WTC11 (cell line): ENCODE measurements around the gene PPP1R12B.

ENCODE experiments used
- CREB1 ChIP-seq: sonication (generic); formaldehyde crosslinking; IDR thresholded peaks from 2 replicates; pipeline ENCODE4 v1.8.0; 2023; ENCODE audit warnings: mild to moderate bottlenecking, missing genetic modification reagents
- FOXK1 ChIP-seq: sonication (generic); formaldehyde crosslinking; IDR thresholded peaks from 2 replicates; pipeline ENCODE4 v1.8.0; 2022; ENCODE audit warnings: mild to moderate bottlenecking, moderate library complexity, missing genetic modification reagents
- MYBL2 ChIP-seq: sonication (generic); formaldehyde crosslinking; IDR thresholded peaks from 2 replicates; pipeline ENCODE4 v1.8.1; 2023; ENCODE audit warnings: mild to moderate bottlenecking, moderate library complexity, missing genetic modification reagents
- NFYB ChIP-seq: sonication (generic); formaldehyde crosslinking; conservative IDR thresholded peaks from 2 replicates; pipeline ENCODE4 v1.8.0; 2022; ENCODE audit warnings: low read depth, missing genetic modification reagents
- RELA ChIP-seq: sonication (generic); formaldehyde crosslinking; IDR thresholded peaks from 2 replicates; pipeline ENCODE4 v1.8.1; 2022; ENCODE audit warnings: missing genetic modification reagents, mild to moderate bottlenecking, borderline replicate concordance
- TCF7 ChIP-seq: sonication (generic); formaldehyde crosslinking; IDR thresholded peaks from 2 replicates; pipeline ENCODE4 v1.8.0; 2022; ENCODE audit warnings: mild to moderate bottlenecking, low read depth, missing genetic modification reagents, moderate library complexity
- ZNF219 ChIP-seq: sonication (generic); formaldehyde crosslinking; IDR thresholded peaks from 2 replicates; pipeline ENCODE4 v1.8.0; 2023; ENCODE audit warnings: missing genetic modification reagents, mild to moderate bottlenecking, borderline replicate concordance
- TF ChIP-seq, protein P1 (sequence below): fragments of 200-600 bp; IDR thresholded peaks from 2 replicates; pipeline ENCODE4 v1.8.0; 2022; ENCODE audit warnings: antibody characterized with exemption
- TF ChIP-seq, protein P2 (sequence below): sonication (generic); formaldehyde crosslinking; IDR thresholded peaks from 2 replicates; pipeline ENCODE4 v1.8.0; 2022; ENCODE audit warnings: mild to moderate bottlenecking, missing genetic modification reagents
- TF ChIP-seq, protein P3 (sequence below): sonication (generic); formaldehyde crosslinking; IDR thresholded peaks from 2 replicates; pipeline ENCODE4 v1.8.1; 2022; ENCODE audit warnings: low read depth, missing genetic modification reagents, borderline replicate concordance
- TF ChIP-seq, protein P4 (sequence below): sonication (generic); formaldehyde crosslinking; IDR thresholded peaks from 2 replicates; pipeline ENCODE4 v1.8.0; 2022; ENCODE audit warnings: mild to moderate bottlenecking, missing genetic modification reagents

DNA sequence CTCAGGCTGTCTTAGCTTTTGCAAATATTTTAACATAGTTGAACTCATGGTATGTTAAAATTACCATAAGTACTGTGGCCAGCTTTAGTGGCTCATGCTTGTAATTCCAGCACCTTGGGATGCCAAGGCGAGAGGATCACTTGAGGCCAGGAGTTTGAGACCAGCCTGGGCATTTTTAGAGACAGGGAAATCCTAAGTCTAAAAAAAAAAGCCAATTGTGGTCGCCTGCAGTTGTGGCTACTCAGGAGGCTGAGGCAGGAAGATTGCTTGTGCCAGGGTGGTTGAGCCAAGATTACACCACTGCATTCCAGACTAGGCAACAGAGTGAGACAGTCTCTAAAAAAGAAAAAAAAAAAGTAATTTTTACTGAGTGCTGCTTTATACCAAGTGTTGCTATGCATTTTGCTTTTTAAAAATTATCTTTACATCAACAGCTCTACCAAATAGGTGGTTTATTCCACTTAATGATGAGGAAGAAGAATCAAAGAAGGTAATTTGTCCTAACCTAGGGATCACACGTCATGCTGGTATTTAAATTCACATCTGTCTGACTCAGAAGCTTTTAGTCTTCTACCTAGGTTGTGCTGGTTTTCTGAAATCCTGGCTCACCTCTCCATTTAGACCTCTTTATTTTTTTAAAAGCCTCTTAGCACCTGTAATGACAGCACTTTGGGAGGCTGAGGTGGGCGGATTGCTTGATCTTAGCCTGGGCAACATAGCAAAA is 16.8 kb downstream of the PPP1R12B start:
- TF ChIP-seq, protein P1, sequence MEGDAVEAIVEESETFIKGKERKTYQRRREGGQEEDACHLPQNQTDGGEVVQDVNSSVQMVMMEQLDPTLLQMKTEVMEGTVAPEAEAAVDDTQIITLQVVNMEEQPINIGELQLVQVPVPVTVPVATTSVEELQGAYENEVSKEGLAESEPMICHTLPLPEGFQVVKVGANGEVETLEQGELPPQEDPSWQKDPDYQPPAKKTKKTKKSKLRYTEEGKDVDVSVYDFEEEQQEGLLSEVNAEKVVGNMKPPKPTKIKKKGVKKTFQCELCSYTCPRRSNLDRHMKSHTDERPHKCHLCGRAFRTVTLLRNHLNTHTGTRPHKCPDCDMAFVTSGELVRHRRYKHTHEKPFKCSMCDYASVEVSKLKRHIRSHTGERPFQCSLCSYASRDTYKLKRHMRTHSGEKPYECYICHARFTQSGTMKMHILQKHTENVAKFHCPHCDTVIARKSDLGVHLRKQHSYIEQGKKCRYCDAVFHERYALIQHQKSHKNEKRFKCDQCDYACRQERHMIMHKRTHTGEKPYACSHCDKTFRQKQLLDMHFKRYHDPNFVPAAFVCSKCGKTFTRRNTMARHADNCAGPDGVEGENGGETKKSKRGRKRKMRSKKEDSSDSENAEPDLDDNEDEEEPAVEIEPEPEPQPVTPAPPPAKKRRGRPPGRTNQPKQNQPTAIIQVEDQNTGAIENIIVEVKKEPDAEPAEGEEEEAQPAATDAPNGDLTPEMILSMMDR: no peak
- TF ChIP-seq, protein P2, sequence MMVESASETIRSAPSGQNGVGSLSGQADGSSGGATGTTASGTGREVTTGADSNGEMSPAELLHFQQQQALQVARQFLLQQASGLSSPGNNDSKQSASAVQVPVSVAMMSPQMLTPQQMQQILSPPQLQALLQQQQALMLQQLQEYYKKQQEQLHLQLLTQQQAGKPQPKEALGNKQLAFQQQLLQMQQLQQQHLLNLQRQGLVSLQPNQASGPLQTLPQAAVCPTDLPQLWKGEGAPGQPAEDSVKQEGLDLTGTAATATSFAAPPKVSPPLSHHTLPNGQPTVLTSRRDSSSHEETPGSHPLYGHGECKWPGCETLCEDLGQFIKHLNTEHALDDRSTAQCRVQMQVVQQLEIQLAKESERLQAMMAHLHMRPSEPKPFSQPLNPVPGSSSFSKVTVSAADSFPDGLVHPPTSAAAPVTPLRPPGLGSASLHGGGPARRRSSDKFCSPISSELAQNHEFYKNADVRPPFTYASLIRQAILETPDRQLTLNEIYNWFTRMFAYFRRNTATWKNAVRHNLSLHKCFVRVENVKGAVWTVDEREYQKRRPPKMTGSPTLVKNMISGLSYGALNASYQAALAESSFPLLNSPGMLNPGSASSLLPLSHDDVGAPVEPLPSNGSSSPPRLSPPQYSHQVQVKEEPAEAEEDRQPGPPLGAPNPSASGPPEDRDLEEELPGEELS (CRISPR knock-in tag): no peak
- TF ChIP-seq ZNF219 (no peak), MYBL2 (no peak), FOXK1 (no peak), CREB1 (CRISPR knock-in tag) (no peak), RELA (CRISPR knock-in tag) (no peak), NFYB (CRISPR knock-in tag) (no peak), TCF7 (no peak)
- TF ChIP-seq, protein P3, sequence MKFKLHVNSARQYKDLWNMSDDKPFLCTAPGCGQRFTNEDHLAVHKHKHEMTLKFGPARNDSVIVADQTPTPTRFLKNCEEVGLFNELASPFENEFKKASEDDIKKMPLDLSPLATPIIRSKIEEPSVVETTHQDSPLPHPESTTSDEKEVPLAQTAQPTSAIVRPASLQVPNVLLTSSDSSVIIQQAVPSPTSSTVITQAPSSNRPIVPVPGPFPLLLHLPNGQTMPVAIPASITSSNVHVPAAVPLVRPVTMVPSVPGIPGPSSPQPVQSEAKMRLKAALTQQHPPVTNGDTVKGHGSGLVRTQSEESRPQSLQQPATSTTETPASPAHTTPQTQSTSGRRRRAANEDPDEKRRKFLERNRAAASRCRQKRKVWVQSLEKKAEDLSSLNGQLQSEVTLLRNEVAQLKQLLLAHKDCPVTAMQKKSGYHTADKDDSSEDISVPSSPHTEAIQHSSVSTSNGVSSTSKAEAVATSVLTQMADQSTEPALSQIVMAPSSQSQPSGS (CRISPR knock-in tag): no peak
- TF ChIP-seq, protein P4, sequence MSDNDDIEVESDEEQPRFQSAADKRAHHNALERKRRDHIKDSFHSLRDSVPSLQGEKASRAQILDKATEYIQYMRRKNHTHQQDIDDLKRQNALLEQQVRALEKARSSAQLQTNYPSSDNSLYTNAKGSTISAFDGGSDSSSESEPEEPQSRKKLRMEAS (CRISPR knock-in tag): no peak
